Smooth muscle cell of trachea (primary cell): ENCODE measurements around the gene BCL7A. TPM values are rescaled to one million over a fixed set of nuclear protein-coding genes. Genes with fewer than 3 reads are reported as not detected.

Experiments
- total RNA-seq: library from RNA; depleted of rRNA; stranded (reverse); fragments of >200 nt; gene quantifications from 2 replicates; pipeline ENCODE4 v1.2.1, GENCODE V29; 2014

The BCL7A gene
- 4.5 and 5.3 TPM in 2 replicates for total RNA-seq

GRCh38 chr12:122021822-122022392 lies at the start of gene BCL7A:
BCL7A (plus strand) TSS chr12:122021884; CDS start chr12:122022092, 208 bp downstream.

GRCh38 chr12:122078141-122079032 lies 56.7 kb downstream of the BCL7A start, which contains the start of gene MLXIP:
MLXIP (plus strand) TSS chr12:122078756; CDS start chr12:122078854, 98 bp downstream.

Other genes with a start within 250 kb of the BCL7A start
- gene RHOF, start 228.2 kb upstream of the BCL7A start, total RNA-seq, result 8.8 and 9.3 TPM in 2 replicates
- 5.1 and 7.4 TPM in 2 replicates for gene SETD1B, start 217.9 kb upstream of the BCL7A start, total RNA-seq
- 0.66 and 1.3 TPM in 2 replicates for gene HPD, start 163.0 kb upstream of the BCL7A start, total RNA-seq
- 94.4 and 139 TPM in 2 replicates for gene PSMD9, start 133.1 kb upstream of the BCL7A start, total RNA-seq
- 1.6 and 4.8 TPM in 2 replicates for gene CFAP251, start 103.3 kb upstream of the BCL7A start, total RNA-seq
- 10.9 and 15.2 TPM in 2 replicates for gene MLXIP, start 56.9 kb downstream of the BCL7A start, total RNA-seq
- gene IL31, start 152.3 kb downstream of the BCL7A start, total RNA-seq, result not detected in 2 replicates
- 1.0 and 3.3 TPM in 2 replicates for gene LRRC43, start 161.2 kb downstream of the BCL7A start, total RNA-seq
- 0.33 TPM in 1 of 2 replicates, not detected in the other for gene B3GNT4, start 181.8 kb downstream of the BCL7A start, total RNA-seq
- gene DIABLO, start 204.2 kb downstream of the BCL7A start, total RNA-seq, result 79.4 and 83.3 TPM in 2 replicates
- gene VPS33A, start 244.6 kb downstream of the BCL7A start, total RNA-seq, result 24.8 and 26.8 TPM in 2 replicates